ENCODE data around the gene RNF130.

The RNF130 gene

DNA sequence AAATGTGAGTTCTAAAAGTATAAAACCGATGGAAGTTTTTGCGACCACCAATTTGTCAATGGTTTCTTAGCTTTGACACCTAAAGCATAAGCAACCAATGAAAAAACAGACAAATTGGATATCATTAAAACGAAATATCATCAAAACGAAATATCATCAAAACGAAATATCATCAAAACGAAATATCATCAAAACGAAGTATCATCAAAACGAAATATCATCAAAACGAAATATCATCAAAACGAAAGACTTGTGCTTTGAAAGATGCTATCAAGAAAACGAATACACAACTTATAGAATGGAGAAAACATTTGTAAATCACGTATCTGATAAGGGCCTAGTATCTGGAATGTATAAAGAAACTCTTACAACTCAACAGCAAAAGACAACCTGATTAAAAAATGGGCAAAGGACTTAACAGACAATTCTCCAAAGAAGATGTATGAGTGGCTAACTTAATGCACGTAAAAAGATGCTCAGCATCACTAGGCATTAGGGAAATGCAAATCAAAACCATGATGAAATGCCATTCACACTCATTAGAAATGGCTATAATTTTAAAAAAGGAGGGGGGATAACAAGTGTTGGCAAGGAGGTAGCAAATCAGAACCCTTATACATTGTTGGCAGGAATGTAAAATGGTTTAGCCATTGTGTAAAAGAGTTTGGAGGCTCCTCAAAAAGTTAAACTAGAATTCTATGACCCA, 134.4 kb downstream of the RNF130 start:
- H3K79me2 ChIP-seq (ENCODE audit: low read length), result no peaks in the 10 kb centered on the region
- no peak overlapping the region for H3K27ac ChIP-seq (ENCODE audit: low read length)
- H3K36me3 ChIP-seq (replicated peaks; ENCODE audit: low read depth, low read length), result no peaks in the 10 kb centered on the region
- no peak overlapping the region for H3K4me2 ChIP-seq (ENCODE audit: low read length)
- H3K9me3 ChIP-seq (ENCODE audit: insufficient read depth, low read length), result 0 out of 2 replicates have a peak, but pooled peaks cover 6% of the 10 kb centered on the region
- H3K27me3 ChIP-seq (ENCODE audit: low read depth, low read length), result no peaks in the 10 kb centered on the region
- H4K20me1 ChIP-seq (ENCODE audit: insufficient read depth, low read length), result no peaks in the 10 kb centered on the region
- H3K9ac ChIP-seq (ENCODE audit: low read length), result no peak overlapping the region
- H3K4me3 ChIP-seq (ENCODE audit: low read length), result no peak overlapping the region
- H2AFZ ChIP-seq (ENCODE audit: low read depth, low read length), result no peak overlapping the region
- peaks cover 14% of the 10 kb centered on the region for H3K4me1 ChIP-seq (ENCODE audit: low read length)
- TF ChIP-seq, protein P1, sequence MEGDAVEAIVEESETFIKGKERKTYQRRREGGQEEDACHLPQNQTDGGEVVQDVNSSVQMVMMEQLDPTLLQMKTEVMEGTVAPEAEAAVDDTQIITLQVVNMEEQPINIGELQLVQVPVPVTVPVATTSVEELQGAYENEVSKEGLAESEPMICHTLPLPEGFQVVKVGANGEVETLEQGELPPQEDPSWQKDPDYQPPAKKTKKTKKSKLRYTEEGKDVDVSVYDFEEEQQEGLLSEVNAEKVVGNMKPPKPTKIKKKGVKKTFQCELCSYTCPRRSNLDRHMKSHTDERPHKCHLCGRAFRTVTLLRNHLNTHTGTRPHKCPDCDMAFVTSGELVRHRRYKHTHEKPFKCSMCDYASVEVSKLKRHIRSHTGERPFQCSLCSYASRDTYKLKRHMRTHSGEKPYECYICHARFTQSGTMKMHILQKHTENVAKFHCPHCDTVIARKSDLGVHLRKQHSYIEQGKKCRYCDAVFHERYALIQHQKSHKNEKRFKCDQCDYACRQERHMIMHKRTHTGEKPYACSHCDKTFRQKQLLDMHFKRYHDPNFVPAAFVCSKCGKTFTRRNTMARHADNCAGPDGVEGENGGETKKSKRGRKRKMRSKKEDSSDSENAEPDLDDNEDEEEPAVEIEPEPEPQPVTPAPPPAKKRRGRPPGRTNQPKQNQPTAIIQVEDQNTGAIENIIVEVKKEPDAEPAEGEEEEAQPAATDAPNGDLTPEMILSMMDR (IDR thresholded peaks at IDR 0.05; ENCODE audit: low read depth, low read length), result no peak
- TF ChIP-seq EZH2phosphoT487 (IDR thresholded peaks at IDR 0.05; ENCODE audit: low read depth), result no peak

- H3K27ac ChIP-seq (ENCODE audit: low read length), result no peak overlapping the region
- TF ChIP-seq, protein P1 (IDR thresholded peaks at IDR 0.05; ENCODE audit: low read depth, low read length), result no peak
- H2AFZ ChIP-seq (ENCODE audit: low read depth, low read length), result no peak overlapping the region
- H3K4me3 ChIP-seq (ENCODE audit: low read length), result no peak overlapping the region
- no peak overlapping the region for H3K4me2 ChIP-seq (ENCODE audit: low read length)
- no peaks in the 10 kb centered on the region for H3K79me2 ChIP-seq (ENCODE audit: low read length)
- peaks cover 4% of the 10 kb centered on the region; the same call in 1 of the 2 replicates for H3K4me1 ChIP-seq (ENCODE audit: low read length)
- H4K20me1 ChIP-seq (ENCODE audit: insufficient read depth, low read length), result no peaks in the 10 kb centered on the region
- no peak overlapping the region for H3K9ac ChIP-seq (ENCODE audit: low read length)
- H3K27me3 ChIP-seq (ENCODE audit: low read depth, low read length), result no peaks in the 10 kb centered on the region
- no peaks in the 10 kb centered on the region for H3K9me3 ChIP-seq (ENCODE audit: insufficient read depth, low read length)
- H3K36me3 ChIP-seq (replicated peaks; ENCODE audit: low read depth, low read length), result no peaks in the 10 kb centered on the region
These were observed 140.6 kb downstream of the RNF130 start for GRCh38 chr5:179930788-179931473.

- no peak overlapping the region for H3K27ac ChIP-seq (ENCODE audit: low read length)
- no peaks in the 10 kb centered on the region for H3K27me3 ChIP-seq (ENCODE audit: low read depth, low read length)
- TF ChIP-seq EZH2phosphoT487 (IDR thresholded peaks at IDR 0.05; ENCODE audit: low read depth), result no peak
- TF ChIP-seq, protein P1 (IDR thresholded peaks at IDR 0.05; ENCODE audit: low read depth, low read length), result no peak
- H3K9me3 ChIP-seq (ENCODE audit: insufficient read depth, low read length), result 0 out of 2 replicates have a peak, but pooled peaks cover 3% of the 10 kb centered on the region
- no peaks in the 10 kb centered on the region for H4K20me1 ChIP-seq (ENCODE audit: insufficient read depth, low read length)
- H3K79me2 ChIP-seq (ENCODE audit: low read length), result no peaks in the 10 kb centered on the region
- peaks cover 3% of the 10 kb centered on the region for H3K36me3 ChIP-seq (replicated peaks; ENCODE audit: low read depth, low read length)
- no peak overlapping the region for H2AFZ ChIP-seq (ENCODE audit: low read depth, low read length)
- H3K9ac ChIP-seq (ENCODE audit: low read length), result no peak overlapping the region
- no peak overlapping the region for H3K4me3 ChIP-seq (ENCODE audit: low read length)
- peaks cover 16% of the 10 kb centered on the region for H3K4me1 ChIP-seq (ENCODE audit: low read length)
- H3K4me2 ChIP-seq (ENCODE audit: low read length), result no peak overlapping the region
These were observed 143.7 kb downstream of the RNF130 start for GRCh38 chr5:179927824-179928223.

GRCh38 chr5:179926657-179927056, 144.9 kb downstream of the RNF130 start:
- H3K4me3 ChIP-seq (ENCODE audit: low read length), result no peak overlapping the region
- no peaks in the 10 kb centered on the region for H3K27me3 ChIP-seq (ENCODE audit: low read depth, low read length)
- H3K36me3 ChIP-seq (replicated peaks; ENCODE audit: low read depth, low read length), result peaks cover 3% of the 10 kb centered on the region
- H3K79me2 ChIP-seq (ENCODE audit: low read length), result no peaks in the 10 kb centered on the region
- H3K9ac ChIP-seq (ENCODE audit: low read length), result no peak overlapping the region
- H3K4me2 ChIP-seq (ENCODE audit: low read length), result no peak overlapping the region
- no peak for TF ChIP-seq EZH2phosphoT487 (IDR thresholded peaks at IDR 0.05; ENCODE audit: low read depth)
- TF ChIP-seq, protein P1 (IDR thresholded peaks at IDR 0.05; ENCODE audit: low read depth, low read length), result no peak
- no peaks in the 10 kb centered on the region for H4K20me1 ChIP-seq (ENCODE audit: insufficient read depth, low read length)
- no peak overlapping the region for H2AFZ ChIP-seq (ENCODE audit: low read depth, low read length)
- 0 out of 2 replicates have a peak, but pooled peaks cover 3% of the 10 kb centered on the region for H3K9me3 ChIP-seq (ENCODE audit: insufficient read depth, low read length)
- peaks cover 13% of the 10 kb centered on the region for H3K4me1 ChIP-seq (ENCODE audit: low read length)
- no peak overlapping the region for H3K27ac ChIP-seq (ENCODE audit: low read length)
